ENCODE measurements around the gene IKZF3. TPM values are rescaled to one million over a fixed set of nuclear protein-coding genes. Genes with fewer than 3 reads are reported as not detected.

The IKZF3 gene
- total and polyA plus RNA-seq, 8 donors: 0.12 to 1.2 (median 0.61) TPM

- no peaks in the 10 kb centered on the region for H3K36me3 ChIP-seq
- intact Hi-C loops (cut with DNase I): no loop called here
- FAIRE-seq: no peak
- H3K27me3 ChIP-seq: no peaks in the 10 kb centered on the region
- H3K27ac ChIP-seq: no peak overlapping the region
- H3K9me3 ChIP-seq: no peaks in the 10 kb centered on the region
- H3K4me1 ChIP-seq: no peaks in the 10 kb centered on the region
- 92 to 94% methylated on average over 17 of the region's 17 CpGs for WGBS, 2 donors
- no peak overlapping the region for H3K4me3 ChIP-seq
- no peak for DNase-seq
- no peak for TF ChIP-seq CTCF (IDR thresholded peaks at IDR 0.05)
- no peak for ATAC-seq
These were observed 28.9 kb downstream of the IKZF3 start for GRCh38 chr17:39835038-39835786.

DNA sequence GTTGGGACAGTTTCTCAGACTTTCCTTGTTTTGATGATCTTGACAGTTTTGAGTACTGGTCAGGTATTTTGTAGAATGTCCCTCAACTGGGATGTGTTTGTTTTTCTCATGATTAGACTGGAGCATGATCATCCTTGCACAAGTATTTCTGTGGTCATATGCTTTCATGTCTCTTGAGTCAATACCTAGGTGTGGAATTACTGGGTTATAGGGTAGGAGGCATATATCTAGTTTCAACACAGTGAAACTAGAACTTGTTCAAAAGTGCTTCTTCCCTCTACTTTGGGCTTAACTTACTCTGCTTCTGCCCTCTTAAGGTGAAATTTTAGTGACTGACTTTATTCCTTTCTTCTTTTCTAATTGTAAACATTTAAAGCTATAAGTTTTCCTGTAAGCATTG, 30.1 kb downstream of the IKZF3 start:
- DNase-seq (no peak), FAIRE-seq (no peak), ATAC-seq (no peak)
- no peaks in the 10 kb centered on the region for H3K4me1 ChIP-seq
- H3K27me3 ChIP-seq: no peaks in the 10 kb centered on the region
- no peak for TF ChIP-seq CTCF (IDR thresholded peaks at IDR 0.05)
- H3K36me3 ChIP-seq: no peaks in the 10 kb centered on the region
- intact Hi-C loops (cut with DNase I): no loop called here
- H3K4me3 ChIP-seq: no peak overlapping the region
- no peaks in the 10 kb centered on the region for H3K9me3 ChIP-seq
- H3K27ac ChIP-seq: no peak overlapping the region

DNA sequence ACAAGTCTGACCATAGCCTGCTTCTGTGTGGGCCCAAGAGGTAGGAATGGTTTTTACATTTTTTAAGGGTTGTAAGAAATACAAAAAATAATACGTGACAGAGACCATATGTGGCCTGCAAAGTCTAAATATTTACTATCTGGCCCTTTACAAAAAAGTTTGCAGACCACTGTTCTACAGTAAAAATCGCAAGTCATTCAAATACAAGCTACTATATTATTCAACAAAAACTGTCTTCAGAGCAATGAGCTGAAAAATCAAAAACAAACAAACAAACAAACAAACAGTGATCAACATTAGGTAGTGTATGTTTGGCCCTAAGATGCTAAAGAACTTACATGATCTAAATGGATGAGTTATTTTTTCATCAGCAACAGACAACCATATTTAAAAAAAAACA, 32.5 kb downstream of the IKZF3 start:
- no peaks in the 10 kb centered on the region for H3K36me3 ChIP-seq
- DNase-seq (no peak), FAIRE-seq (no peak), ATAC-seq (no peak)
- WGBS, 2 donors: 75 to 81% methylated on average over 2 of the region's 2 CpGs
- H3K4me3 ChIP-seq: no peak overlapping the region
- no peak overlapping the region for H3K27ac ChIP-seq
- H3K4me1 ChIP-seq: no peaks in the 10 kb centered on the region
- no peaks in the 10 kb centered on the region for H3K9me3 ChIP-seq
- intact Hi-C loops (cut with DNase I): no loop called here
- TF ChIP-seq CTCF (IDR thresholded peaks at IDR 0.05): no peak
- no peaks in the 10 kb centered on the region for H3K27me3 ChIP-seq

DNA sequence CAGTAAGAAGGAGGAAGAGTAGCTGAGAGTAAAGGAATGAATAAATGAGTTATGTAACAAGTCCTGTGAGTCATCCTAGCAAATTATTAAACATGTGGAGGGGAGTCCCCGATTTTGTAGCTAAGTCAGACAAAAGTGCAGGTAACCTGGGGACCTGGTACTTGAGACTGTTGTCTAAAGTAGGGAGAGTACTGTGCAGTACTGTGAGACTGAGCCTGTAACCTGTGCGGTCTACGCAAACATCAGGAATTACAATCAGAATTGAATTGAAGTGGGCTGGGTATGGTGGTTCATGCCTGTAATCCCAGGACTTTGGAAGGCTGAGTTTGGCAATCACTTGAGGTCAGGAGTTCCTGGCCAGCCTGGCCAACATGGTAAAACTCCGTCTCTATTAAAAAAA, 35.7 kb downstream of the IKZF3 start:
- WGBS, 2 donors: 60 to 61% methylated on average over 4 of the region's 4 CpGs
- Histone ChIP-seq H3K27me3 (no peaks in the 10 kb centered on the region), H3K9me3 (no peaks in the 10 kb centered on the region), H3K36me3 (no peaks in the 10 kb centered on the region), H3K4me1 (no peaks in the 10 kb centered on the region), H3K27ac (no peak overlapping the region), H3K4me3 (no peak overlapping the region)
- no peak for FAIRE-seq
- ATAC-seq: peak; percentile 25 to 65 (median 42)
- no peak for TF ChIP-seq CTCF (IDR thresholded peaks at IDR 0.05)
- no peak for DNase-seq
- intact Hi-C loops (cut with DNase I): no loop called here

GRCh38 chr17:39826334-39826733, 37.8 kb downstream of the IKZF3 start:
- H3K4me3 ChIP-seq: no peak overlapping the region
- no peak overlapping the region for H3K27ac ChIP-seq
- no peaks in the 10 kb centered on the region for H3K9me3 ChIP-seq
- FAIRE-seq (no peak), ATAC-seq (no peak), DNase-seq (no peak)
- H3K36me3 ChIP-seq: no peaks in the 10 kb centered on the region
- intact Hi-C loops (cut with DNase I): no loop called here
- H3K27me3 ChIP-seq: no peaks in the 10 kb centered on the region
- TF ChIP-seq CTCF (IDR thresholded peaks at IDR 0.05): no peak
- 89% methylated on average over 2 of the region's 2 CpGs for WGBS, 2 donors
- H3K4me1 ChIP-seq: no peaks in the 10 kb centered on the region
